Measurements from ENCODE around the gene TMA16.
"Not testable (repeated sequence)": the region's sequence is repeated elsewhere in the genome, so short reads cannot be mapped to it uniquely, and the experiment has no call there.

The TMA16 gene

GRCh38 chr4:163523791-163524365, 29.4 kb downstream of the TMA16 start:
- DNase-seq: no peak

- no peak for DNase-seq
These were observed 31.5 kb downstream of the TMA16 start for GRCh38 chr4:163525982-163526381.

DNA sequence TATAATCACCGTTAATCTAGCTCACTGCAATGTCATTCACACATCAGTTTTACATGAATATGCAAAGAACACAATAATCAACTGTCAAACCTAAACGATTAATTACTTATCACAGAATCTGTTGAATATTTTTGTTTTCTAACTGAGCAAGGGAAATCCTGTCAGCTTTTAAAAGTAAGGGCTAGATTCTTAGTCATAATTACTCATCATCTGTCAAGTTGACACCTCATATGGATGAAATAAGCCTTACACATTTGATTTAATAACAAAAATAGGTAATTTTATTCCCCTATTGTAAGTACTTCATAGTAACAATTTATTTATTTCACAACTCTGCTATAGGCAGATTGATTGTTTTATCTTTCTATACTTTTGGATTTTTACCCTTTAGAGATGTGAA, 32.7 kb downstream of the TMA16 start:
- no peak for DNase-seq

- no peak for DNase-seq
These were observed 34.2 kb downstream of the TMA16 start for GRCh38 chr4:163528653-163529052.

- DNase-seq: no peak
These were observed 39.6 kb downstream of the TMA16 start for GRCh38 chr4:163534056-163534455.

DNA sequence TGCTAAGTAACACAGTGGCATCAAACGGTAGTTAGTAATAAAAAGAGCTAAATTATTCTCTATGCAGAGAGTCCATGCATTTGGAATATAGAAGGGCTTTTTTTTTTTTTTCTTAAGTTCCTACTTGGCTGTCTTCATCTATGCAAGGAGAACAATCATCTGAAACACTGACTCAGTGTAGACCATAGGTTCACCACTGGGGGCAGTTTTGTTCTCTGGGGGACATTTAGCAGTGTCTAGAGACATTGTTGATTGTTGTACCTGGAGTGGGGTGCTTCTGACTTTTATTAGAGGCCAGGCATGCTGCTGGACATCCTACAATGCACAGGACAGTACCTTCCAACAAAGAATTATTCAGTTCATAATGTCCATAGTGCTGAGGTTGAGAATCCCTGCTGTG, 41.2 kb downstream of the TMA16 start:
- DNase-seq: peak; percentile 19

DNA sequence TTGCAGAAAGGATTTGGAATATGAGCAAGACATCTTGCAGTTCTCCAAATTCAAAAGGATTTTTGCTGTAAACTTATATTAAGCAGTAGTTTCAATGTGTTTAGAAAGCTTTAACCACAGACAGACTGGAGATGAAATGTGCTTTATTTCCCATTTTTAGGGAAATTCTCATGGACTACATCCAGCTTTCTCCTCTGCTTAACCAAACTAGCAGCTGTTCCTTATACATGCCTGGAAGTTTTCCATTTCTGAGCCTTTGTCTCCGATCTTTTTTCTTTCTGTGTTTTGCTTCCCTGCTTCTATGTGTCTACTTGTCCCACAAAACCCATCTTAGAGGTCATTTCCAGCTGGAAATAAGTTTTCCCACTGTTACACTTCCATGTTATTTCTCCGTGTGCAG, 41.6 kb downstream of the TMA16 start:
- no peak for DNase-seq

GRCh38 chr4:163537114-163537513, 42.6 kb downstream of the TMA16 start:
- DNase-seq: no peak

GRCh38 chr4:163538820-163539219, 44.3 kb downstream of the TMA16 start:
- not testable (repeated sequence) for DNase-seq

DNA sequence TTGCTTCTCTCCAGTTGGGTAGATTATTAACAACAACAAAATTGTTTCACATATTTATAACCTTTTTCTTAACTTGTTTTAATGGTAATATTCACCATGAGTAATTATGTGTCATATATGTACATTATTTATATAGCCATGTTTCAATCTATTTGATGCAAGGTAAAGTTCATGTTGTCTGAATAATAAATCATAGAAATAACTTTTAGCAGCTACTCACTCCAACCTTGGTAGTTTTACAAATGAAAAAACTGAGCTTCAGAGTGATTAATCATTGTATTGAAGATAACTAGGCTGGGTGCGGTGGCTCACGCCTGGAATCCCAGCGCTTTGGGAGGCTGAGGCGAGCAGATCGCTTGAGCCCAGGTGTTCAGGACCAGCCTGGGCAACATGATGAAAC, 46.0 kb downstream of the TMA16 start:
- no peak for DNase-seq

GRCh38 chr4:163540977-163541376, 46.5 kb downstream of the TMA16 start:
- no peak for DNase-seq

GRCh38 chr4:163542275-163542674, 47.8 kb downstream of the TMA16 start:
- no peak for DNase-seq

- DNase-seq: peak; percentile 84
These were observed 50.0 kb downstream of the TMA16 start for GRCh38 chr4:163544407-163545038.

DNA sequence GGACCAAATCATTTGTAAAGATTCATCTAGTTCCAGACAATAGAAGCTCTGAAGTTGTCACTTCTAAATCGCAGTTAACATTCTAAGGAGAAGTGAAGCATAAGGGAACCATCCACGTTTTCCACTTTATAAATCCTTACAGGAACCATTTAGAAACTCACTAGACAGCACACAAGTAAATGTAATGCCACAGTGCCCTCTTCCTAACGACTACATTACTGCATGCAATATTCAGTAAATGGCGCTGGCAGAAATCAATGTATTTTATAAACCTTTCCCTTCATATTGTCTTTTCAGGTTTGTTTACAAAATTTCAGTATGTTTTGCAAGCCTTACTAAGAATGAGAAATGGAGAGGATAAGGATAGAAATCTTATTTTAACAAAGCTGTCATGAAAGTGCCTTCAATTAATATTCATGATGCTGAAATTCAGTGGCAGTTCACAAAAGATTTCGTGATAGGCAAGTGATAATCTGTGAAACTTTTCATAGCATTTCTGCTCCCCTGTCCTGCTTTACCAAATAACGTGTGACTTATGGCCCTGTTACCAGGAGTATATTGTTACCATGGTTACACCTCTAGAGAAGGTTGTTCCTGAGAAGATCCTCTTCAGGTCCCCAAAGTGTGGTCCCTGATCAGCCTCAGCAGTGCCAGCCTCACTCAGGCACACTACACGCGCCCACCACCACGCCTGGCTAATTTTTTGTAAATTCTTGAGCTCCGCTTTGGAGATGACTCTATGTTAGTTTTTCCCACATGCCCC, 54.2 kb downstream of the TMA16 start:
- peak; percentile 80 for DNase-seq

DNA sequence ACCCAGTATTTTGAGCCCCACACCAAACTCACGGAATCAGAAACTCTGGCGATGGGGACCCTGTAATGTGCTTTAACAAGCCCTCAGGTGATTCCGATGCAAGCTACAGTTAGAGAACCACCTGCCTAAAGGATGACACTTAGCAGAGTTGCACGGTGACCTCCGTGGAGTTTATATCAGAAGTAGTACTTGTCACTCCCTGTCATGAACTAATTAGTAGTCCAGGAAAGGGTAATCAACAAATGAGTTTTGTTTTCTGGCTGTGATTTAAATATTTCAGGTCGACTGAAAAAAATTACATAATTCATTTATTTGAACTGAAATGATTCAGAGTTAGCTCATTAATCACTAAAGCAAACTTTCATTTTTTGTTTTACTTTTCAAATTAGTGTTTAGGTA, 56.4 kb downstream of the TMA16 start:
- no peak for DNase-seq

- no peak for DNase-seq
These were observed 58.7 kb downstream of the TMA16 start for GRCh38 chr4:163553146-163553545.

GRCh38 chr4:163554870-163555465, 60.5 kb downstream of the TMA16 start:
- peak; percentile 79 for DNase-seq

DNA sequence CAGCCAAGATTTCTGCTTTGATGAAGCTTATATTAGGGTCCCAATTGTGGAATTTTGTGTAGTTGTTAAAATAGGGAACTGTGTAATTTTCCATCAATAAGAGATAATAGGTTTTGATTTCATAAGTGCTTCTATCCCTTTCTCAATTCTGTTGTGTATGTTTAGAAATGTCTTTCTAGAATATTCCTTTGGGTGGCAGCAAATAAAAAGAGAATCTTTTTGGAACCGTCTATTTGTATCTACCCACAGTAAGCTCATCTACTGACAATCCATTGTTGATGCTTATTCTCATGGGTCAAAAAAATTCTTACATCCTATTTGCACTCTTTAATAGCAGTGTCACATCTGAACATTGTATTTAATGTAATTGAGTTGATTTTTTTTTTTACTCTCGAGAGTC, 61.7 kb downstream of the TMA16 start:
- DNase-seq: peak; percentile 47

DNA sequence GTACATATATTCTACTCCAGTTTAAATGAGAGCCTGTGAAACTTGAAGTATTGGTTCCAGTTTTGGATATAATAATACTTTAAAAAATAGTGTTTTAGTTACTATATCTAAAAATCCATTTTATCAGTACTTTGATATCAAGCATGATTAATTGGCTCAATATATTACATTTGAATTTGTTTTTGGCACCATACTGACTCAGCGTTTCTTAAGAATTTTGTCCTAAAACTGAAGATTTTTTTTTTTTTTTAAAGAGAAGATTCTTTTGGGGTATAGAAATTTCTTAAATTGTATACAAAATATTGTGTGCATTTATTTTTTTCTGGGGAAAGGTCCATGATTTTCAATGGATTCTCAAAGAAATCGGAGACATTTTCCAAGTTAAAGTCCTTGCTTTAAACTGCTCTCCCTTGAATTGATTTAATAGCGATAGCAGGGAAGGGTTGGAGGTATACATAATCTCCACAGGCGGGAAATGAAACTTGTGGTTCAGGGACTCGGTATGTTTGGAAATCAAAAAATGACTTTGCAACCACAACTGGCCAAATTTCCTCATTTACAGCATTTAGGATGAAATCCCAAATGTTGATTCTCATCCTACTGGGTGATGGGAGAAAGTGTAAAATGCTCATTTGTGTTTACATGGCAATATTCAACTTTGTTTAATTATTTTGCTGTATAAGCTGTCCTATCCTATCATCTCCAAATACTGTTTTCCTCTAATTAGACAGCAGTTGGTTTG, 62.3 kb downstream of the TMA16 start:
- DNase-seq: no peak

DNA sequence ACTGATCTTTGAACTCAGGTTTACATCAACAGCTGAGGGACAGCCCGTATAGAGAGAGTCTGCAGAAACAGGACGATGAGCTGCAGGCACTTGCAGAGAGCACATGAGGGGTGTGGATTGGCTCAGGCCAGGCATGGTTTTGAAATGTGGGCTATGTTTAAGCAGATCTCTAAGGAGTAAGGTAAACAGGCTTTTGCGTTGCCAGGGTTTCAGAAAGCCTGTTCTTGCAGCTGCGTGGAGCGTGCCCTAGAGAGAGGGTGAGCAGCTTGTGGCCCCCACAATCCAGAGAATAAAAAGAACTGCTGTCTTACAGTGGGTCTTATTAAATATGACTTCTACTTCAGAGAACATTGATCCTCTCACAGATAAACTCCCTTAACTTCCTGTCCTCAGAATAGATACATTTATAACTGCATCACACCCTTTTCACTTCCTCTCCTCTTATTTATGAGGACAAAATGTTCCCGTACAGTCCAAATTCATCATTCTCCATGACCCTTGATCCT, 64.1 kb downstream of the TMA16 start:
- DNase-seq: peak; percentile 51

DNA sequence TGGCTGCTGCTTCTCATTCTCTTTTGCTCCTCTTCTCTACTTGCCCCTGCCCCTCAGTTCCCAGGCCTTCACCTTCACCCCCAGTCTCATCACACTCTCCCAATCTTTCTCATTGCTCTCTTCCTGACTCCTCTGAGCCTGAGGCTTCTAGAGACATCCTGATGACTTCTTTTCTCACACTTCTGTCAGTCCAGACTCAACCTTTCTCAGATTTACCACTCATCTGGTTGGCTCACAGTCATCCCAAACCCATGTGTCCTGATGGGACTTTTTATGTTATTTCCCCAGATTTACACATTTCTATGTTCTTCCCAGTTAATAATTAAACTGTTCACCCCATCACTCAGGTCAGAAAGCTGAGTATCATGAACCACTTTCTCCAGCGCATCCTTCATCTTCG, 68.0 kb downstream of the TMA16 start:
- no peak for DNase-seq

GRCh38 chr4:163563592-163563991, 69.1 kb downstream of the TMA16 start:
- no peak for DNase-seq

- DNase-seq: no peak
These were observed 69.8 kb downstream of the TMA16 start for GRCh38 chr4:163564221-163564720.

All from hematopoietic multipotent progenitor cell treated with erythropoietin and hydrocortisone succinate and interleukin-3 and kit ligand, for 6 days (in vitro differentiated cells).